GM21526 (cell line): ENCODE data around the gene UBN1.
"Not testable (repeated sequence)": the region's sequence is repeated elsewhere in the genome, so short reads cannot be mapped to it uniquely, and the experiment has no call there.

ENCODE experiments used
- ATAC-seq: cut with Tn5 transposase; IDR thresholded peaks from one replicate; pipeline ENCODE4 v1.9.1; 2021; ENCODE audit warnings: moderate library complexity; ENCODE audit not compliant: unreplicated experiment, low FRiP score

Gene UBN1

GRCh38 chr16:4884209-4884608, 36.9 kb downstream of the UBN1 start:
- no peak for ATAC-seq

- ATAC-seq: no peak
These were observed 37.9 kb downstream of the UBN1 start for GRCh38 chr16:4884972-4885874.

GRCh38 chr16:4886151-4886550, 38.9 kb downstream of the UBN1 start:
- ATAC-seq: no peak

GRCh38 chr16:4888428-4889135, 41.3 kb downstream of the UBN1 start:
- no peak for ATAC-seq

- no peak for ATAC-seq
These were observed 42.7 kb downstream of the UBN1 start for GRCh38 chr16:4890026-4890425.

- no peak for ATAC-seq
These were observed 43.4 kb downstream of the UBN1 start for GRCh38 chr16:4890686-4891085.

GRCh38 chr16:4891097-4891885, 44.0 kb downstream of the UBN1 start:
- ATAC-seq: no peak

GRCh38 chr16:4891886-4892216, 44.6 kb downstream of the UBN1 start:
- no peak for ATAC-seq

GRCh38 chr16:4892361-4893102, 45.3 kb downstream of the UBN1 start:
- no peak for ATAC-seq

- ATAC-seq: no peak
These were observed 46.0 kb downstream of the UBN1 start for GRCh38 chr16:4893103-4893862.

- ATAC-seq: no peak
These were observed 47.2 kb downstream of the UBN1 start for GRCh38 chr16:4894276-4895150.

GRCh38 chr16:4895366-4895765, 48.1 kb downstream of the UBN1 start:
- ATAC-seq: no peak

- ATAC-seq: not testable (repeated sequence)
These were observed 49.5 kb downstream of the UBN1 start for GRCh38 chr16:4896761-4897160.

GRCh38 chr16:4897328-4897727, 50.0 kb downstream of the UBN1 start:
- ATAC-seq: no peak

- ATAC-seq: no peak
These were observed 51.7 kb downstream of the UBN1 start for GRCh38 chr16:4898811-4899473.

GRCh38 chr16:4899474-4899846, 52.2 kb downstream of the UBN1 start:
- ATAC-seq: no peak

- no peak for ATAC-seq
These were observed 52.8 kb downstream of the UBN1 start for GRCh38 chr16:4900036-4900435.

GRCh38 chr16:4900750-4901149, 53.5 kb downstream of the UBN1 start:
- ATAC-seq: no peak
